Skeletal muscle cell (primary cell): Measurements from ENCODE around the gene WRAP73.

Source experiments
- DNase-seq: peaks from one replicate; pipeline ENCODE4 v3.0.0-alpha.2; 2010; ENCODE audit warnings: low read depth
- H3K4me3 ChIP-seq: 2 replicates; pipeline ENCODE4 v1.5.1; 2011; ENCODE audit warnings: low read depth, mild to moderate bottlenecking, control low read depth, low read length, moderate library complexity

WRAP73 gene

DNA sequence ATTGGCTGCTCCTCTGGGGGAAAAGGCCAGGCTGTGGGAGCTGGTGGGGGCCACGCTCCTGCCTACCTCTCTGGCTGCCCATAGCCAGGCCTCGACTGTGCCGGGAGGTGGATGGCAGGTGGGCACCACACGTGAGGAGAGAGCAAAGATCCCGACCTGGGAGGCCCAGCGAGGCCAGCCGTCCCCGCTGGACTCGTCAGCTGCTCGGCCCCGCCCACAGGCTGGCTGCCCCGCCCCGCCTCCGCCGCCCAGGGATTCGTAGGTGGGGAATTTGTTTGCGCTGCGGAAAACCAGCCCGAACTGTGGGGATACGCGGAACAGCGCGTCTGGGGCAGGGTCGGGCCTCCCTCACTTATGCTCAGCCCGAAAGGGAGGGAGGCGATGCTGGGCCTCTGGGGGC is 34.1 kb upstream of the WRAP73 start:
- no peak overlapping the region for H3K4me3 ChIP-seq
- no peak for DNase-seq

DNA sequence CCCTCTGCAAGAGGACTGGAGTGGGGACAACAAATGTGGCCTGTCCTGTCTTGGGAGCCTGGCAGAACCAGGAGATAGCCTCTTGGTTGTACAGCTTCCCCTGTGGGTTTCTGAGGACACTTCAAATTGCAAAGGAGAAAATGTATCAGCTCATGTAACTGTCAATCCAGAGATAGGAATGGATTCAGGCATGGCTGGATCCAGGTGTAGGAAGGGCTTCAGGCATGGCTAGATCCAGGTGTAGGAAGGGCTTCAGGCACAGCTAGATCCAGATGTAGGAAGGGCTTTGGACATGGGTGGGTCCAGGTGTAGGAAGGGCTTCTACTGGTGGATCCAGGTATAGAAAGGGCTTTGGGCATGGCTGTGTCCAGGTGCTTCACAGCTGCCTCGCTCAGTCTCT is 33.3 kb upstream of the WRAP73 start:
- no peak for DNase-seq
- no peak overlapping the region for H3K4me3 ChIP-seq

DNA sequence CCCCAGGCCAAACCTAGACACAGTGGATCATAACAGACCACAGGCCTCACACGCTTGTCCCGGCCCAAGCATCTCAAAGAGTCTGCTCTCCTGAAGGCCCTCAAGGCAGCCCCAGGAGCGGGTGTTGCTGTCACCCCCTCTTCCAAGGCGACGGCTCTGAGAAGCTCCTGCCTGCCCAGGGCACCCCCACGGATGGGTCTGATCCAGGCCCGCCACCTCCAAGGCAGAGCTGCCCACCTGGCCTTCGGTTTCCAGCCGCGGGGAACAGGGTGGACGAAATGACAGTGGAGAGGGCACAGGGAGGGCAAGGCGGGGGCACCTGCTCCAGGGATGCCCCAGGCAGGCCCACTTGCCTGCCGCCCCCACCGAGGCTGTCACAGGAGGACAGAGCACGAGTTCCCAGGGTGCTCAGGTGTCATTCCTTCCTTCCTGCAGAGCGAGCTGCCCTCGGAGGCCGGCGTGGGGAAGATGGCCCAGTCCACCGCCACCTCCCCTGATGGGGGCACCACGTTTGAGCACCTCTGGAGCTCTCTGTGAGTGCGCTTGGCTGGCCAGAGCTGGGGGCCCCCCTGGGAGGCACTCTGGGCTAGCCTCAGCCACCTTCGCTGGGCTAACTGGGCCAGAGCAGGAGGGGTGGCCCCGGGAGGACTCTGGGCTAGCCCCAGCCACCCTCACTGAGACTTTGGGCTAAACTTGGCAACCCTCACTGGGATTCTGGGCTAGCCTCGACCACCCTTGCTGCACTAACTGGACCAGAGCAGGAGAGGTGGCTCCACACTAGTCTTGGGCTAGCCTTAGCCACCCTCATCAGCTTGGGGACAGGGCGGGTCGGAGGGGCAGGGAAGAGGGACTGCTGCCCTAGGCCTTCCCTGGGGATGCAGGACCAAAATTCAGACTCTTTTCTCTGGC is 32.2 kb upstream of the WRAP73 start:
- no peak for DNase-seq
- no peak overlapping the region for H3K4me3 ChIP-seq

- no peak overlapping the region for H3K4me3 ChIP-seq
- DNase-seq, result no peak
Observed at GRCh38 chr1:3681231-3681897, 31.5 kb upstream of the WRAP73 start.

DNA sequence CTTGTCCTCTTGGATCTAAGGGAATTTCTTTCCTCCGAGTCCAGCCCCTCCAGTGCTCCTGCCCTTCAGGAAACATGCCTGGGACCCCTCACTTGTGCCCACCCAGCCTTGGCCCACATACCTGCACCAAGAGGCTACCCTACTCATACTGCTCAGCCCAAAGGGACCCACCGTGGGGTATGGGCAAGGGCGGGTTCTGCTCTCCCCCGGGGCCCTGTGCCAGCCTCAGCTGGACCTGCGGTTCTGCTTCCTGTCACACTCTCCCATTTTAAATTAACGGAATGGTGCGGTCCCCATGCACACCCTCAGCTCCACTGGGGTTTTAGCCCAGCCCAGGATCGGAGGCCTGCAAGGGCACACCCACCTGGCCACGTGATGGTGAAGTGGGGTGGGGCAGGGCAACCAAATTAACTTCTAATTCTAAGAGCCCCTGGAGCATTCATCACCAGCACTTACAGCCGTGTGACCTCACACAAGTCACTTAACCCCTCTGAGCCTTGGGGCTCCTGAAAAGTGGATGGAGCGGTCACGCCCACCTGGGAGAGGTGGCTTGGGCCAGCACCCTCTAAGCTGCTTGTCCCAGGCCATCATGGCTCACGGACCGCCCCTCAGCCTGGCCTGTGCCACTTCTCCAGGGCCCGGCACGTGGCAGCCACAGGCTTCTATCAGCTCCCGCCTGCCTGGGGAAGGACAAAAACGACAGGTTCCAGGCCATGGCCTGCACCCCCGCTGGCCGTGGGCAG is 30.8 kb upstream of the WRAP73 start:
- H3K4me3 ChIP-seq, result no peak overlapping the region
- DNase-seq, result no peak

GRCh38 chr1:3679799-3680453 is 30.0 kb upstream of the WRAP73 start:
- no peak overlapping the region for H3K4me3 ChIP-seq
- DNase-seq, result no peak

GRCh38 chr1:3679098-3679555 is 29.2 kb upstream of the WRAP73 start:
- H3K4me3 ChIP-seq, result no peak overlapping the region
- DNase-seq, result no peak

GRCh38 chr1:3678361-3679097 is 28.6 kb upstream of the WRAP73 start:
- H3K4me3 ChIP-seq, result no peak overlapping the region
- no peak for DNase-seq

- no peak for DNase-seq
- no peak overlapping the region for H3K4me3 ChIP-seq
Observed at GRCh38 chr1:3677484-3677883, 27.6 kb upstream of the WRAP73 start.

DNA sequence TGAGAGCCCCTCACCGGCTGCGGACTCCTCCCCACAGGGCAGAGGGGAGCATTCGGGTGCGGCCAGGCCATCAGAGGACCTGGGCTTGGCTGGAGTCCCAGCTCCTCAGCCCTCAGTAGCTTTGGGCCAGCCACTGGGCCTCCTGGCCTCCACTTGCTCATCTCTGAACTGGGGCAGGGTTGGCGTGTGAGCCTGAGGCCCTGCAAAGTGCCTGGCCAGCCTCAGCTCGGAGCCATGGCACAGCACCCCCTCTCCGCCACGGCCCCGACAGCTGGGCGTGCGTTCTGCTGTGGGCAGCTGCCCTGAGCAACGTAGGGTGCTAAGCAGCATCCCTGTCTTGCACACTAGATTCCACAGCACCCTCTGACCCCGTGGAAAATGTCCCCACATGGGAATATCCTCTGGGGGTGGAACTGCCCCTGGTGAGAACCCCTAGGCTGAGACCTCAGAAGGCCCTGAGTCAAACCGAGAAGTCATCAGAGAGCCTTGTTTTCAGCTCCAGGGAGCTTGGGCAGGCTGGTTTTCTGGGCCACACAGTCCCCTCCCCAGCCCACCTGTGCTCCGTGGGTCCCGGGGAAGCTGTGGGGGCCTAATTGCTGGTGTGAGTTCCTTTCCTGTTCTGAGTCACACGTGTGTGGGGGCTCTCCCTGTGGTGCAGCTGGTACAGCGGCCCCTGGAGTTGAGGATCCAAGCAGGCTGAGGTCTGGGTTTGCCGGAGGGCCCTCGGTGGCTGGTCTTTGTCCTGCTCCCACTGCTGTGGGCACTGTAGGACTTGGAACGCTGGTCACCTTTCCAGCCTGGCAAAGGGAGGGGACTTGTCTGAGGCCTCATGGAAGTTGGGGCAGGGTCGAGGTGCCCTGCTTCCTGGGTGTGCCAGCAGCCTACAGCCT is 26.9 kb upstream of the WRAP73 start:
- no peak overlapping the region for H3K4me3 ChIP-seq
- no peak for DNase-seq

GRCh38 chr1:3675436-3675835 is 25.5 kb upstream of the WRAP73 start:
- no peak for DNase-seq
- no peak overlapping the region for H3K4me3 ChIP-seq

GRCh38 chr1:3674100-3675094 is 24.5 kb upstream of the WRAP73 start:
- H3K4me3 ChIP-seq, result no peak overlapping the region
- DNase-seq, result no peak

- H3K4me3 ChIP-seq, result no peak overlapping the region
- DNase-seq, result no peak
Observed at GRCh38 chr1:3673381-3674099, 23.6 kb upstream of the WRAP73 start.

DNA sequence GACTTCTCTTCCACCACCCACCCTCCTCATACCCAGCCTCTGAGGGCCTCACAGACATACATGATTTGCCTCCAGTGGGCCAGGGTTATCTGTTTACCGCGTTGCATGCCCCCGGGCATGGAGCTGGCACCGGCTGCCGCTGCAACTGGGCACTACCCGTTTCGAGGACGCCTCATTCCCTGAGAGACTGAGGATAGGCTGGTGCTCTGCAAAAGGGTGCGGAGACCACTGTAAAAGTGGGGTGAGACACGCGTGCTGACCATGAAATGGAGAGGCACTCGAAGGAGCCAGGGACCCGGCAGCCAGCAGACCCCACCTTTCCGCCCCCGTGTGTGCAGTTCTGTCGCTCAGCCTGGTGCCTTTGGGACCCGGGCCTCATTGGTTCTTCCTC is 23.1 kb upstream of the WRAP73 start:
- DNase-seq, result no peak
- H3K4me3 ChIP-seq, result no peak overlapping the region

GRCh38 chr1:3672231-3672970 is 22.5 kb upstream of the WRAP73 start:
- no peak for DNase-seq
- no peak overlapping the region for H3K4me3 ChIP-seq
